OCI-LY3 (cell line): ENCODE data around the gene ACOT7.

ENCODE experiments used
- H2AFZ ChIP-seq: fragments of 200-600, 300-600 bp; shearing (Covaris generic); 2 replicates; pipeline ENCODE4 v1.6.0; 2014; ENCODE audit warnings: antibody characterized with exemption, low read depth, low read length
- H3K27ac ChIP-seq: fragments of 200-600, 300-600 bp; sonication (generic); 2 replicates; pipeline ENCODE4 v1.5.1; 2014; ENCODE audit warnings: mild to moderate bottlenecking, low read length, moderate library complexity, mixed read lengths
- H3K27me3 ChIP-seq: fragments of 200-600, 300-600 bp; sonication (generic); 2 replicates; pipeline ENCODE4 v1.6.1; 2014; ENCODE audit warnings: low read depth, low read length, mixed read lengths
- H3K36me3 ChIP-seq: fragments of 200-600, 300-600 bp; sonication (generic); replicated peaks from 2 replicates; pipeline ENCODE3; 2014; ENCODE audit warnings: low read depth, low read length, mixed read lengths
- H3K4me1 ChIP-seq: fragments of 300-600, 200-600 bp; sonication (generic); 2 replicates; pipeline ENCODE4 v1.6.1; 2014; ENCODE audit warnings: low read length, mixed read lengths
- H3K4me2 ChIP-seq: fragments of 200-600, 300-600 bp; sonication (generic); 2 replicates; pipeline ENCODE4 v1.6.1; 2014; ENCODE audit warnings: low read length, mixed read lengths
- H3K4me3 ChIP-seq: fragments of 300-600, 200-600 bp; sonication (generic); 2 replicates; pipeline ENCODE4 v1.5.1; 2014; ENCODE audit warnings: antibody characterized with exemption, mild to moderate bottlenecking, low read length, moderate library complexity
- H3K79me2 ChIP-seq: fragments of 300-600, 200-600 bp; shearing (Covaris generic); 2 replicates; pipeline ENCODE4 v1.6.1; 2014; ENCODE audit warnings: mild to moderate bottlenecking, low read length, mixed read lengths
- H3K9ac ChIP-seq: fragments of 300-600, 200-600 bp; shearing (Covaris generic); 2 replicates; pipeline ENCODE4 v1.6.0; 2014; ENCODE audit warnings: mild to moderate bottlenecking, low read length, moderate library complexity
- H3K9me3 ChIP-seq: fragments of 200-600, 300-600 bp; shearing (Covaris generic); 2 replicates; pipeline ENCODE4 v1.6.1; 2014; ENCODE audit warnings: low read length, mixed read lengths; ENCODE audit not compliant: insufficient read depth
- H4K20me1 ChIP-seq: fragments of 200-600, 300-600 bp; sonication (generic); 2 replicates; pipeline ENCODE4 v1.6.1; 2016; ENCODE audit warnings: low read length, mixed read lengths; ENCODE audit not compliant: insufficient read depth
- CTCF ChIP-seq: fragments of 200-600, 300-600 bp; sonication (generic); IDR thresholded peaks from 2 replicates; pipeline ENCODE4 v1.5.1; 2014; ENCODE audit warnings: antibody characterized with exemption, low read length, low read depth
- EZH2phosphoT487 ChIP-seq: fragments of 200-600 bp; shearing (Covaris generic); IDR thresholded peaks from 2 replicates; pipeline ENCODE4 v1.6.1; 2018; ENCODE audit warnings: antibody characterized with exemption, mixed run types, low read depth

Gene ACOT7

GRCh38 chr1:6298530-6298929, 95.0 kb downstream of the ACOT7 start:
- no peak overlapping the region for H3K27ac ChIP-seq
- H4K20me1 ChIP-seq = no peaks in the 10 kb centered on the region
- H2AFZ ChIP-seq = no peak overlapping the region
- no peak overlapping the region for H3K4me3 ChIP-seq
- H3K79me2 ChIP-seq = no peaks in the 10 kb centered on the region
- H3K4me1 ChIP-seq = no peaks in the 10 kb centered on the region
- no peaks in the 10 kb centered on the region for H3K36me3 ChIP-seq
- H3K27me3 ChIP-seq = no peaks in the 10 kb centered on the region
- H3K9me3 ChIP-seq = no peaks in the 10 kb centered on the region
- H3K4me2 ChIP-seq = no peak overlapping the region
- H3K9ac ChIP-seq = no peak overlapping the region
- TF ChIP-seq EZH2phosphoT487 (no peak), CTCF (no peak)

GRCh38 chr1:6295910-6296309, 97.7 kb downstream of the ACOT7 start:
- no peak overlapping the region for H2AFZ ChIP-seq
- H3K27ac ChIP-seq = no peak overlapping the region
- H4K20me1 ChIP-seq = no peaks in the 10 kb centered on the region
- H3K79me2 ChIP-seq = no peaks in the 10 kb centered on the region
- H3K4me3 ChIP-seq = no peak overlapping the region
- no peaks in the 10 kb centered on the region for H3K36me3 ChIP-seq
- H3K9ac ChIP-seq = no peak overlapping the region
- no peaks in the 10 kb centered on the region for H3K27me3 ChIP-seq
- no peak overlapping the region for H3K4me2 ChIP-seq
- H3K9me3 ChIP-seq = no peaks in the 10 kb centered on the region
- H3K4me1 ChIP-seq = peaks cover 6% of the 10 kb centered on the region
- no peak for TF ChIP-seq CTCF
- TF ChIP-seq EZH2phosphoT487 = no peak

GRCh38 chr1:6294890-6295556, 98.5 kb downstream of the ACOT7 start:
- Histone ChIP-seq H3K27me3 (no peaks in the 10 kb centered on the region), H3K79me2 (no peaks in the 10 kb centered on the region), H3K9me3 (no peaks in the 10 kb centered on the region), H3K4me3 (no peak overlapping the region), H4K20me1 (no peaks in the 10 kb centered on the region), H3K27ac (no peak overlapping the region), H2AFZ (no peak overlapping the region), H3K4me2 (no peak overlapping the region), H3K4me1 (peaks cover 15% of the 10 kb centered on the region), H3K36me3 (no peaks in the 10 kb centered on the region), H3K9ac (no peak overlapping the region)
- TF ChIP-seq EZH2phosphoT487 (no peak), CTCF (no peak)

- no peak overlapping the region for H3K9ac ChIP-seq
- H3K79me2 ChIP-seq = no peaks in the 10 kb centered on the region
- no peak overlapping the region for H3K27ac ChIP-seq
- no peaks in the 10 kb centered on the region for H3K36me3 ChIP-seq
- H4K20me1 ChIP-seq = no peaks in the 10 kb centered on the region
- H3K9me3 ChIP-seq = no peaks in the 10 kb centered on the region
- no peak overlapping the region for H3K4me3 ChIP-seq
- H3K4me2 ChIP-seq = no peak overlapping the region
- H2AFZ ChIP-seq = no peak overlapping the region
- no peaks in the 10 kb centered on the region for H3K27me3 ChIP-seq
- peaks cover 17% of the 10 kb centered on the region for H3K4me1 ChIP-seq
- no peak for TF ChIP-seq CTCF
- no peak for TF ChIP-seq EZH2phosphoT487
These were observed 99.3 kb downstream of the ACOT7 start for GRCh38 chr1:6294080-6294889.
